ENCODE data around the gene KCNQ1.

The KCNQ1 gene

GRCh38 chr11:2559527-2560311 is 114.9 kb downstream of the KCNQ1 start:
- no peak for DNase-seq

GRCh38 chr11:2561696-2562581 is 117.1 kb downstream of the KCNQ1 start:
- no peak for DNase-seq

- DNase-seq, result no peak
Observed at GRCh38 chr11:2562890-2563212, 118.0 kb downstream of the KCNQ1 start.

GRCh38 chr11:2563213-2564007 is 118.6 kb downstream of the KCNQ1 start:
- DNase-seq, result no peak

- no peak for DNase-seq
Observed at GRCh38 chr11:2564008-2564530, 119.3 kb downstream of the KCNQ1 start.

GRCh38 chr11:2564588-2565425 is 120.0 kb downstream of the KCNQ1 start:
- no peak for DNase-seq

- DNase-seq, result no peak
Observed at GRCh38 chr11:2565447-2566222, 120.8 kb downstream of the KCNQ1 start.

GRCh38 chr11:2566223-2567025 is 121.6 kb downstream of the KCNQ1 start:
- DNase-seq, result no peak

GRCh38 chr11:2567026-2567671 is 122.3 kb downstream of the KCNQ1 start:
- DNase-seq, result no peak

- DNase-seq, result no peak
Observed at GRCh38 chr11:2569321-2569721, 124.5 kb downstream of the KCNQ1 start.

GRCh38 chr11:2569731-2570210 is 125.0 kb downstream of the KCNQ1 start:
- DNase-seq, result no peak

GRCh38 chr11:2570211-2570811 is 125.5 kb downstream of the KCNQ1 start:
- DNase-seq, result no peak

- no peak for DNase-seq
Observed at GRCh38 chr11:2570841-2571597, 126.2 kb downstream of the KCNQ1 start.

GRCh38 chr11:2571598-2572281 is 126.9 kb downstream of the KCNQ1 start:
- DNase-seq, result no peak

GRCh38 chr11:2572491-2573239 is 127.9 kb downstream of the KCNQ1 start:
- DNase-seq, result no peak

- DNase-seq, result no peak
Observed at GRCh38 chr11:2573240-2574042, 128.6 kb downstream of the KCNQ1 start.
